ENCODE results near the gene NMRK2. TPM values are rescaled to one million over a fixed set of nuclear protein-coding genes. Genes with fewer than 3 reads are reported as not detected.

NMRK2 gene
- total RNA-seq, 1 experiment from 2014 or later, result not detected

DNA sequence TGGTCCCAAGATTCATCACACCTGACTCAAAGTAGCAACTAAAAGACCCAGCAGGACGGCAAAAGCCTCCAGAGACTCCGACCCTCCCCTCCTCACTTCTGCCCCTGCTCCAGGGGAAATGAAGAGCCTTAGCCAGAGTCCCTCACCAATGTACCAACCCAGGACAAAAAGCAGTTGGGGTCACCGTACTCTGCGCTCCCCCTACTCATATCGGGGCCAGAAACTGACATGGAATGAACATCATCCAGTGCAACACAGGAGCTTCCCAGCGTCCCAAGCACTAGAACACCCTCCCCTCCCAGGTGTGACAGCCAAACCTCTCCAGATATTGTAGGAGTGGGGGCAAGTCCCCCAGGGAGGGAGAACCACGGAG lies 50.7 kb downstream of the NMRK2 start:
- no TSS peak for BruUV-seq (replicated peaks)
- ChIA-PET CTCF (no interaction called here), POLR2A (ENCODE audit: low non-redundant PET) (no interaction called here)
- TF ChIP-seq CTCF (conservative IDR thresholded peaks at IDR 0.05; ENCODE audit: low read depth, low read length), result no peak
- no peak for TF ChIP-seq EZH2 (IDR thresholded peaks at IDR 0.05; ENCODE audit: borderline replicate concordance, low read depth, low read length, poor library complexity, severe bottlenecking)
- H3K9me3 ChIP-seq (ENCODE audit: low read depth, low read length, poor library complexity, severe bottlenecking), result no peaks in the 10 kb centered on the region
- H3K27me3 ChIP-seq (replicated peaks; ENCODE audit: insufficient read depth, low read depth, low read length, poor library complexity), result no peaks in the 10 kb centered on the region
- peaks cover 63% of the 10 kb centered on the region for H3K36me3 ChIP-seq (ENCODE audit: insufficient read depth, low read length, poor library complexity, severe bottlenecking)
- peaks cover 36% of the 10 kb centered on the region for H3K4me1 ChIP-seq (ENCODE audit: insufficient read depth, low read length, poor library complexity, severe bottlenecking)
- DNase-seq (ENCODE audit: low spot score), result no peak
- H3K27ac ChIP-seq (ENCODE audit: low read depth, low read length, poor library complexity, severe bottlenecking), result peak overlapping the region; percentile 96
- intact Hi-C loops (cut with micrococcal nuclease; ENCODE audit: unreplicated experiment), result no loop called here
- peak overlapping the region; percentile 98 for H3K4me3 ChIP-seq (ENCODE audit: low read depth, low read length, poor library complexity, severe bottlenecking)

DNA sequence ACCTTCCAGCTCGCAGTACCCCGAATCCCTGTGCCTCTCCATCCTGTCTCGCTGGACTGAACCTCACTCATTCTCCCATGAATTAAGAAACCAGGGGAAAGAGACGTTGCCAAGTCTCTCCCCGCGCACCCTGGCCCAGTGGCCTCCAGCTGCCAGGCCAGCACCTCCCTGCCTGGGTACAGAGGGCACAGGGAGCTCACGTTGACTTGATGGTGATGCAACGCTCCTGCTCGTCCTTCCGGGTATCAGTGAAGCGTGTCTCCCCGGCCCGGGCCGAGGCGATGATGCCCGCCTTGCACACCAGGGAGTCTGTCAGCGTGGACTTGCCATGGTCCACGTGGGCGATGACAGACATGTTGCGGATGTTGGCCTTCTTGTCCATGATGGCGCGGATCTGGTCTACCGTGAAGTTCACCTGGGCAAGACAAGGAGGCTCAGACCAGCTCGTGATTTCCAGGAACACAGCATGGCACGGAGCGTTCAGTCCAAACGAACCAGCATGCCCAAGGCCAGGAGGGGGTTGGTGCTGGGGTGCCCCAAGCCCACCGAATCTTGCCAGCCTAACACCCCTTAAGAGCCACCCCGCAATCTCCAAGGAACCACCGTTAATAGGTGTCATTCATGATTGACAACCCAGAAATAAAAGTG lies 51.2 kb downstream of the NMRK2 start:
- Histone ChIP-seq H3K4me3 (ENCODE audit: low read depth, low read length, poor library complexity, severe bottlenecking) (peak overlapping the region; percentile 98), H3K4me1 (ENCODE audit: insufficient read depth, low read length, poor library complexity, severe bottlenecking) (peaks cover 36% of the 10 kb centered on the region), H3K27ac (ENCODE audit: low read depth, low read length, poor library complexity, severe bottlenecking) (peak overlapping the region; percentile 96), H3K27me3 (replicated peaks; ENCODE audit: insufficient read depth, low read depth, low read length, poor library complexity) (no peaks in the 10 kb centered on the region), H3K9me3 (ENCODE audit: low read depth, low read length, poor library complexity, severe bottlenecking) (no peaks in the 10 kb centered on the region), H3K36me3 (ENCODE audit: insufficient read depth, low read length, poor library complexity, severe bottlenecking) (peaks cover 58% of the 10 kb centered on the region)
- intact Hi-C loops (cut with micrococcal nuclease; ENCODE audit: unreplicated experiment), result no loop called here
- peak; percentile 66 for DNase-seq (ENCODE audit: low spot score)
- BruUV-seq (replicated peaks), result no TSS peak
- TF ChIP-seq CTCF (conservative IDR thresholded peaks at IDR 0.05; ENCODE audit: low read depth, low read length) (no peak), EZH2 (IDR thresholded peaks at IDR 0.05; ENCODE audit: borderline replicate concordance, low read depth, low read length, poor library complexity, severe bottlenecking) (no peak)
- ChIA-PET POLR2A (ENCODE audit: low non-redundant PET) (no interaction called here), CTCF (no interaction called here)

GRCh38 chr19:3984584-3984907 lies 51.7 kb downstream of the NMRK2 start:
- peak overlapping the region; percentile 96 for H3K27ac ChIP-seq (ENCODE audit: low read depth, low read length, poor library complexity, severe bottlenecking)
- ChIA-PET POLR2A (ENCODE audit: low non-redundant PET) (no interaction called here), CTCF (no interaction called here)
- intact Hi-C loops (cut with micrococcal nuclease; ENCODE audit: unreplicated experiment), result no loop called here
- no peak for DNase-seq (ENCODE audit: low spot score)
- H3K4me1 ChIP-seq (ENCODE audit: insufficient read depth, low read length, poor library complexity, severe bottlenecking), result peaks cover 36% of the 10 kb centered on the region
- H3K9me3 ChIP-seq (ENCODE audit: low read depth, low read length, poor library complexity, severe bottlenecking), result no peaks in the 10 kb centered on the region
- no peak for TF ChIP-seq EZH2 (IDR thresholded peaks at IDR 0.05; ENCODE audit: borderline replicate concordance, low read depth, low read length, poor library complexity, severe bottlenecking)
- no peak for TF ChIP-seq CTCF (conservative IDR thresholded peaks at IDR 0.05; ENCODE audit: low read depth, low read length)
- no TSS peak for BruUV-seq (replicated peaks)
- H3K27me3 ChIP-seq (replicated peaks; ENCODE audit: insufficient read depth, low read depth, low read length, poor library complexity), result no peaks in the 10 kb centered on the region
- peaks cover 53% of the 10 kb centered on the region for H3K36me3 ChIP-seq (ENCODE audit: insufficient read depth, low read length, poor library complexity, severe bottlenecking)
- H3K4me3 ChIP-seq (ENCODE audit: low read depth, low read length, poor library complexity, severe bottlenecking), result peak overlapping the region; percentile 98

Data from A673 (cell line).